Measurements from ENCODE around the gene ZCCHC4. TPM values are rescaled to one million over a fixed set of nuclear protein-coding genes. Genes with fewer than 3 reads are reported as not detected.

Gene ZCCHC4, protein sequence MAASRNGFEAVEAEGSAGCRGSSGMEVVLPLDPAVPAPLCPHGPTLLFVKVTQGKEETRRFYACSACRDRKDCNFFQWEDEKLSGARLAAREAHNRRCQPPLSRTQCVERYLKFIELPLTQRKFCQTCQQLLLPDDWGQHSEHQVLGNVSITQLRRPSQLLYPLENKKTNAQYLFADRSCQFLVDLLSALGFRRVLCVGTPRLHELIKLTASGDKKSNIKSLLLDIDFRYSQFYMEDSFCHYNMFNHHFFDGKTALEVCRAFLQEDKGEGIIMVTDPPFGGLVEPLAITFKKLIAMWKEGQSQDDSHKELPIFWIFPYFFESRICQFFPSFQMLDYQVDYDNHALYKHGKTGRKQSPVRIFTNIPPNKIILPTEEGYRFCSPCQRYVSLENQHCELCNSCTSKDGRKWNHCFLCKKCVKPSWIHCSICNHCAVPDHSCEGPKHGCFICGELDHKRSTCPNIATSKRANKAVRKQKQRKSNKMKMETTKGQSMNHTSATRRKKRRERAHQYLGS
- 10.8 and 12.5 TPM in 2 replicates for total RNA-seq (2021; fragmentation: NEBNext Ultra II Directional; extraction: Animal tissue kit (Norgen Biotek cat#: 25700))
- 7.4 and 9.8 TPM in 2 replicates for polyA plus RNA-seq (2011; rRNA removed)
- 9.4 TPM for polyA plus RNA-seq (2011; cell fraction: cytosol; rRNA removed)
- polyA plus RNA-seq (2011; cell fraction: nucleus; rRNA removed): 9.8 TPM
- polyA plus RNA-seq (2012, experiment 1 of 2): 5.8 to 9.4 TPM (median 7.3 TPM) in 4 replicates
- polyA plus RNA-seq (2012, experiment 2 of 2): 1.2 TPM
- polyA plus RNA-seq (2013, experiment 1 of 2): 9.4 TPM
- 7.6 TPM for polyA plus RNA-seq (2013, experiment 2 of 2)
- polyA minus RNA-seq (2011; rRNA and poly(A)+ RNA removed): 12.6 and 13.6 TPM in 2 replicates
- polyA minus RNA-seq (2011; cell fraction: cytosol; rRNA and poly(A)+ RNA removed): 8.2 TPM
- 32.8 TPM for polyA minus RNA-seq (2011; cell fraction: nucleus; rRNA and poly(A)+ RNA removed)
- long read RNA-seq, experiment 1, partial matches to known transcripts: 2 of 5 reads
- long read RNA-seq, experiment 1, other reads (novel, unspliced or antisense): 2 of 5 reads
- long read RNA-seq, experiment 2, transcript ZCCHC4-201 (13 exons, 2,785 nt): major isoform, 5 of 9 reads
- long read RNA-seq, experiment 2, partial matches to known transcripts: 3 of 9 reads
- long read RNA-seq, experiment 2, other reads (novel, unspliced or antisense): 1 of 9 reads

GRCh38 chr4:25312496-25313200, at the start of gene ZCCHC4:
TSS of gene ZCCHC4 (plus strand) at chr4:25312774. CDS start at chr4:25312810, 36 bp downstream.
- Histone ChIP-seq H3K23me2 (ENCODE audit: low read depth, low read length) (0 out of 2 replicates have a peak, but pooled peaks cover 1% of the 10 kb centered on the region), H2BK12ac (ENCODE audit: low read depth, low read length) (no peak within 1 kb of the TSS), H3K23ac (ENCODE audit: insufficient read length) (no peak within 1 kb of the TSS), H2BK20ac (ENCODE audit: low read length) (no peak within 1 kb of the TSS), H4K5ac (ENCODE audit: insufficient read length, low read depth, low read length) (peak within 1 kb of the TSS; percentile 88), H3K79me2 (ENCODE audit: control insufficient read depth in 1 of 2, insufficient read depth in 2 of 2, low read length in 2 of 2) (no peaks in the 10 kb centered on the region), H3K14ac (ENCODE audit: insufficient read length) (no peak within 1 kb of the TSS), H3K9me3 (ENCODE audit: insufficient read depth in 2 of 2, low read depth in 1 of 2, low read length in 1 of 2) (no peaks in the 10 kb centered on the region), H2AK5ac (ENCODE audit: low read depth, low read length) (no peak within 1 kb of the TSS), H3K4me2 (ENCODE audit: insufficient read depth in 1 of 2, low read depth in 2 of 2, low read length in 2 of 2) (peak within 1 kb of the TSS; percentile 38 to 66), H3K36me3 (ENCODE audit: control insufficient read depth in 2 of 4, insufficient read depth in 4 of 4, low read length in 3 of 4) (no peaks in the 10 kb centered on the region; a peak in 1 of 8 replicates), H3K18ac (ENCODE audit: extremely low read depth, low read length) (peak within 1 kb of the TSS; percentile 65), H3K79me1 (ENCODE audit: low read depth, low read length) (no peaks in the 10 kb centered on the region), H2BK15ac (ENCODE audit: low read length) (no peak within 1 kb of the TSS), H4K8ac (ENCODE audit: extremely low read depth, insufficient read depth, low read length) (peak within 1 kb of the TSS; percentile 99), H2AFZ (ENCODE audit: low read length) (peak within 1 kb of the TSS; percentile 98), H2BK120ac (replicated peaks; ENCODE audit: low read depth, low read length) (no peak within 1 kb of the TSS), H3K27me3 (replicated peaks in 1 of 4; ENCODE audit: control insufficient read depth in 3 of 4, extremely low read depth in 1 of 4, insufficient read depth in 3 of 4, low read length in 3 of 4) (no peaks in the 10 kb centered on the region; a peak in 1 of 7 replicates), H2BK5ac (ENCODE audit: low read depth, low read length) (peak within 1 kb of the TSS; percentile 92; the same call in 1 of the 2 replicates), H3K4me1 (replicated peaks in 1 of 4; ENCODE audit: control insufficient read depth in 3 of 4, insufficient read depth in 4 of 4, low read length in 3 of 4) (no peaks in the 10 kb centered on the region; a peak in 1 of 7 replicates), H3K9ac (replicated peaks in 1 of 4; ENCODE audit: extremely low read depth in 1 of 4, low read depth in 3 of 4, low read length in 3 of 4) (peak within 1 kb of the TSS; percentile 73 to 96 (median 94)), H3K4ac (replicated peaks; ENCODE audit: insufficient read length, low read depth, low read length) (no peak within 1 kb of the TSS), H4K91ac (replicated peaks; ENCODE audit: insufficient read length, low read length) (no peak within 1 kb of the TSS), H3K56ac (replicated peaks; ENCODE audit: insufficient read length, low read depth, low read length) (no peak within 1 kb of the TSS), H3K27ac (ENCODE audit: low read depth, low read length) (peak within 1 kb of the TSS; percentile 89), H3K4me3 (ENCODE audit: extremely low read depth in 1 of 4, insufficient read depth in 2 of 4, low read depth in 3 of 4, low read length in 4 of 4) (peak within 1 kb of the TSS; percentile 61 to 93 (median 90)), H4K20me1 (replicated peaks in 1 of 2; ENCODE audit: control insufficient read depth in 1 of 2, insufficient read depth in 2 of 2, low read length in 2 of 2) (no peaks in the 10 kb centered on the region)
- DNase-seq (ENCODE audit: low read depth in 1 of 2, low spot score in 2 of 2) (peak; percentile 84 to 94), FAIRE-seq (no peak)
- CTCF ChIA-PET (ENCODE audit: partially characterized antibody): interaction anchor here (0.5 to 4.3 kb wide), 59 partner anchors 8 to 1097 kb away, joined by 3 to 47 read pairs (median 4); partner anchors contain the start of gene SEPSECS
- POLR2A ChIA-PET (ENCODE audit: partially characterized antibody): interaction anchor here (0.6 to 1.7 kb wide), 17 partner anchors 9 to 152 kb away, joined by 3 to 9 read pairs (median 4); partner anchors contain the start of genes ANAPC4 and SEPSECS
- WGBS, 2 experiments (ENCODE audit: extremely low coverage in 1 of 2, insufficient coverage in 1 of 2, insufficient read length in 1 of 2, insufficient replicate concordance in 2 of 2, low coverage in 1 of 2, low lambda C conversion rate in 2 of 2, missing lambda C conversion rate in 1 of 2): 3% methylated on average over 36 of the region's 40 CpGs; no CpG with 5 or more reads in 1 of the 2 experiments
- no peak; a peak in 1 of 4 replicates for TF ChIP-seq SIN3A (conservative IDR thresholded peaks at IDR 0.05 in 1 of 2, IDR thresholded peaks at IDR 0.05 in 1 of 2; ENCODE audit: low read depth in 1 of 2, low read length in 2 of 2)
- peak; percentile 96 for TF ChIP-seq PHF8 (conservative IDR thresholded peaks at IDR 0.05; ENCODE audit: low read depth, low read length)
- TF ChIP-seq EGR1 (IDR thresholded peaks at IDR 0.05; ENCODE audit: borderline replicate concordance, low read depth, low read length): peak; percentile 97
- peak; percentile 55; the same call in 1 of the 2 replicates for TF ChIP-seq KDM5A (IDR thresholded peaks at IDR 0.05; ENCODE audit: low read length)
- TF ChIP-seq NRF1 (IDR thresholded peaks at IDR 0.05; ENCODE audit: low read depth, low read length): no peak
- TF ChIP-seq CHD1 (IDR thresholded peaks at IDR 0.05; ENCODE audit: low read depth, low read length): no peak
